GM19328 (cell line): ENCODE data around the gene KRTAP10-9.
"Not testable (repeated sequence)": the region's sequence is repeated elsewhere in the genome, so short reads cannot be mapped to it uniquely, and the experiment has no call there.

Experiments used
- ATAC-seq: cut with Tn5 transposase; IDR thresholded peaks from one replicate; pipeline ENCODE4 v1.9.1; 2021; ENCODE audit warnings: mild to moderate bottlenecking, moderate library complexity; ENCODE audit not compliant: unreplicated experiment

KRTAP10-9 gene

DNA sequence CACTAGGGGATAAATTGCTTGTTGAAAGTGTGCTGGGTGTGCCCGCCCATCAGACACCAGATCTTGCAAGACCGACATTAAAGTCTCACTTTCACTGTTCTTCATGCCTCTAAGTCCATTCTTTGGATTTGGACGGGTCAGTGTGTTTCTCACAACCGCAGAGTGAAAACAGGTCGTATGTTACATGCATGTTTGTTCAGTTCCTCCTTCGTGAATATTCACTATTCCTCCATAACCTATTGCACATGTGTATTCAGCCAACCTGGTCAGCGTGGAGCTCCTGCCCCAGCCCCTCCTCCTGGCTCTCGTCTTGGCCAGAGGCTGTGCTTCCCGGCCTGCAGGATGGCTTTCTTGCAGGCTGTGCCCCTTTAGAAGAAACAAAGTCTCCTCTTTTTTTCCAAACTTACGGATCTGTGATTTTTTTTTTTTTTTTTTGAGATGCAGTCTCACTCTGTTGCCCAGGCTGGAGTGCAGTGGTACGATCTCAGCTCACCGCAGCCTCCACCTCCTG is 32.4 kb upstream of the KRTAP10-9 start:
- no peak for ATAC-seq

GRCh38 chr21:44595524-44595923 is 31.4 kb upstream of the KRTAP10-9 start:
- no peak for ATAC-seq

DNA sequence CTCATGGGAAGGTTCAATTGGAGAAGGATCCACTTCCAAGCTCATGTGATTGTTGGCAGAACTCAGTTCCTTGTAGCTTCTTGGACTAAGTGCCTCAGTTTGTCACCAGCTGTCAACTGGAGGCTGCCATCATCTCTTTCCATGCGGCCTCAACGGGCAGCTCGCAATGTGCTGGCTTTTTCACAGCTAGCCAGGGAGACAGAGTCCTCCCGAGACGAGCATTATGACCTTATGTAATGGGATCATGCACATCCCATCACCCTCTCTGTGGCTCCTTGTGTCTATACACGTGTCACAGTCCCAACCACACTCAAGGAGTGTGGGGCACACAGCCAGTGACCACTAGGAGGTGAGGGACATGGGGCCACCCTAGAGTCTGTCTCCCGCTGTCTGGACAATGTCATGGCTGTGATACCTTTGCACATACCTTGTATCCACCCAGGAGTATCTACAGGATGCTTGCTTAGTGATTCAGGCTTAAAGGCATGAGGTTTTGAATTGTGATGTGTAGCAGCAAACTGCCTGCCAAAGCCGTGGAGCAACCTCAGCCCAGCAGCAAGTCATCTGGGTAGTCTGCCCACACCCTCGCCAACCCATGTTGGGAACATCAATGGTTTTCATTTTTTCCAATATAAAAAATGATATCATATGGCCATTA is 30.7 kb upstream of the KRTAP10-9 start:
- no peak for ATAC-seq

- no peak for ATAC-seq
Observed at GRCh38 chr21:44598061-44598460, 28.8 kb upstream of the KRTAP10-9 start.

- no peak for ATAC-seq
Observed at GRCh38 chr21:44599264-44600029, 27.4 kb upstream of the KRTAP10-9 start.

DNA sequence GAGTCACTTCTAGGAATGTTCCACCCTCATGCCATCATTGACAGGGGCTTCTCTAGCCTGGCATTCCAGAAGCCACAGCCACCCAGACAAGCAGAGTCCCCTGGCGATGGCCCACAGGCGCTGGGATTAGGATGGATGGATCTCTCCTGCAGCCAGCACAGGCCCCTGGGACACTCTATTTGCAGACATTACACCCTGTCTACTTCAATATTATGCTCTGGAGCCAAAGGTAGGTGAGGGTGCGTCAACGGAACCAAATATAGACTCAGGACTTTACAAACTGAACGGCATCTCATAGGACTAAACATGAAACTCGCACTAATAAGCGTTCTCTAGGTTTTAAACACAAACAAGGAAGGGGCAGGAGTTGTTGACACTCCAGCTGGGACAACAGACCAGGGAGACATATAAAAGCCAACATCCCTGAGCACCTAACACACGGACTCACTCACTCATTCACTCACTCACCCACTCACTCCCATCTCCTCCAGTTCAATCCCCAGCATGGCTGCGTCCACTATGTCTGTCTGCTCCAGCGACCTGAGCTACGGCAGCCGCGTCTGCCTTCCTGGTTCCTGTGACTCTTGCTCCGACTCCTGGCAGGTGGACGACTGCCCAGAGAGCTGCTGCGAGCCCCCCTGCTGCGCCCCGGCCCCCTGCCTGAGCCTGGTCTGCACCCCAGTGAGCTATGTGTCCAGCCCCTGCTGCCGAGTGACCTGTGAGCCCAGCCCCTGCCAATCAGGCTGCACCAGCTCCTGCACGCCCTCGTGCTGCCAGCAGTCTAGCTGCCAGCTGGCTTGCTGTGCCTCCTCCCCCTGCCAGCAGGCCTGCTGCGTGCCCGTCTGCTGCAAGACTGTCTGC is 26.5 kb upstream of the KRTAP10-9 start, which contains the start of gene KRTAP10-7:
Gene KRTAP10-7, plus strand, starts transcription at position 480 of the 861 bp plus-strand sequence. Its CDS starts 25 bp downstream, at position 505.
- ATAC-seq: not testable (repeated sequence)

GRCh38 chr21:44601091-44601490 is 25.8 kb upstream of the KRTAP10-9 start:
- not testable (repeated sequence) for ATAC-seq

GRCh38 chr21:44601596-44602462 is 25.1 kb upstream of the KRTAP10-9 start:
- ATAC-seq: no peak

- ATAC-seq: no peak
Observed at GRCh38 chr21:44602463-44602850, 24.4 kb upstream of the KRTAP10-9 start.

- no peak for ATAC-seq
Observed at GRCh38 chr21:44603109-44603875, 23.6 kb upstream of the KRTAP10-9 start.

DNA sequence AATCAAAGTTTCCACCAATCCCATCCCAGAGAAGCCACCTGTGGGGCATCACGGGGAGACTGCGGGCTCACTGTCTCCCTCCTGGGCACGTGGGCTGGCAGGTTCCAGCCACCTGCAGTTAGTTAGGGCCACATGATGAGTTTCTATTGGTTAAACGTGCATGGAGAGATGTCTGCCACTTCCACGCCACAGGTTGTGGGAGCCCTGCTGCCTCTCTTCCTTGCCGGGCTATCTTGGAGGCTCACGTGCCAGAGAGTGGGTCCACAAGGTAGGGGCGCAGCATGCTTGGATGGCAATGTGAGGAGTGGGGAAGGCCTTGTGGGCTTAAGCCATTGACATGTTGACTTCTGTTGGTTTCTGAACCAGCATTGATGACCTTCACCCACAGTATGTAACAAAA is 23.0 kb upstream of the KRTAP10-9 start:
- ATAC-seq: no peak

DNA sequence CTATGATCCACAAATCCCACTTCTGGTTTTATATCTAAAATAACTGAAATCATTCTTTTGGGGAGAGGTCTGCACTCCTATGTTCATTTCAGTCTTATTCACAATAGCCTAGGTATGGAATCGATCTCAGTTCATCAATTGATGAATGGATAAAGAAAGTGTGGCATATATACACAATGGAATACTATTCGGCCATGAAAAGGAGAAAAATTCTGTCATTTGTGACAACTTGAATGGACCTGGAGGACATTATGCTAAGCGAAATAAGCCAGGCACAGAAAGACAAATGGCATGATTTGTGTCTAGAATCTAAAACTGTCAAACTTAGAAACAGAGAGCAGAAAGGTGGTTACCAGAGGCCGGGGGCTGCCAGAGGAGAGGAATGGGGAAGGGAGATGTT is 20.4 kb upstream of the KRTAP10-9 start:
- no peak for ATAC-seq

DNA sequence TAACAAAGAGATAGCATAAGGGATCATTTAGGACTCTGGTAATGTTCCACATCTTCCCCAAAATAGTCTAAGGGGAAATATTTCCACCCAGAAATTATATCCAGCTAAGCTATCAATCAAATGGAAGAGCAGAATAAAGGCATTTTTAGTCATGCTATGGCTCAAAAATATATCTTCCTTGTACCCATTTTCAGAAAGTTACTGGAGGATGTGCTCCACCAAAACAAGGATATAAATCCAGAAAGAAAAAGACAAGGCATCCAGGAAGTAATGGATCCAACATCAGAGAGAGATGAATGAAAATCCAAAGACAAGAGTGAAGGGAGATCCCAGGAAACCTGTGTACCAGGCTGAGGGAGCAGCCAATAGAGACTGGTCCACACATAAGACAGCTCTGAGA is 17.7 kb upstream of the KRTAP10-9 start:
- ATAC-seq: no peak

GRCh38 chr21:44610157-44610843 is 16.6 kb upstream of the KRTAP10-9 start:
- ATAC-seq: not testable (repeated sequence)

DNA sequence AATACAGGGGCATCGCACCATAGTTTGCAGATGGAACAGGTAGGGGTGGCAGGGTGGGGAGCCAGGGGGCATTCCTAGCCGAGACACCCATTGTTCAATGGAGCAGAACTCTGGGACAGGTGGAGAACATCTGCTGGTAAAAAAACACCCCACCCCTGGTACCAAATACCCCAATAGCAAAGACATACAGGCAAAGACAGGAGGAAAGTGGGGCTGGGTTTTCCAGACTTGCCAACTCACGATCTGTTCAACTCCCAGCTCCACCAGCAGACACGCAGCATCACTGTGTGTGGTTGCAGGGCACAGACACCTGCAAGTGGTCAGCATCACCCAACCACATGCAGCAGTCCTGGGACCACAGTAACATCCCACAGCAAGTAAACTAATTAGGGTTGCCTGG is 15.3 kb upstream of the KRTAP10-9 start:
- no peak for ATAC-seq

DNA sequence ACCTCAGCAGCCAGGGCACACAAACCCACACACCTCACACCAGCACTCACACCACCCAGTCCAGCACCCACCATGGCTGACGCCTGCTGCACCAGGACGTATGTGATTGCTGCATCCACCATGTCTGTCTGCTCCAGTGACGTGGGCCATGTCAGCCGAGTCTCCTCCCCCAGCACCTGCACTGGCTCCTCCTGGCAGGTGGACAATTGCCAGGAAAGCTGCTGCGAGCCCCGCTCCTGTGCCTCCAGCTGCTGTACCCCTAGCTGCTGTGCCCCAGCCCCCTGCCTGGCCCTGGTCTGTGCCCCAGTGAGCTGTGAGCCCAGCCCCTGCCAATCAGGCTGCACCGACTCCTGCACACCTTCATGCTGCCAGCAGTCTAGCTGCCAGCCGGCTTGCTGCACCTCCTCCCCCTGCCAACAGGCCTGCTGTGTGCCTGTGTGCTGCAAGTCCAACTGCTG is 14.8 kb upstream of the KRTAP10-9 start, which contains the start of gene KRTAP10-8:
Gene KRTAP10-8, plus strand, starts transcription at position 51 of the 458 bp plus-strand sequence. Its CDS starts 22 bp downstream, at position 73.
- no peak for ATAC-seq

DNA sequence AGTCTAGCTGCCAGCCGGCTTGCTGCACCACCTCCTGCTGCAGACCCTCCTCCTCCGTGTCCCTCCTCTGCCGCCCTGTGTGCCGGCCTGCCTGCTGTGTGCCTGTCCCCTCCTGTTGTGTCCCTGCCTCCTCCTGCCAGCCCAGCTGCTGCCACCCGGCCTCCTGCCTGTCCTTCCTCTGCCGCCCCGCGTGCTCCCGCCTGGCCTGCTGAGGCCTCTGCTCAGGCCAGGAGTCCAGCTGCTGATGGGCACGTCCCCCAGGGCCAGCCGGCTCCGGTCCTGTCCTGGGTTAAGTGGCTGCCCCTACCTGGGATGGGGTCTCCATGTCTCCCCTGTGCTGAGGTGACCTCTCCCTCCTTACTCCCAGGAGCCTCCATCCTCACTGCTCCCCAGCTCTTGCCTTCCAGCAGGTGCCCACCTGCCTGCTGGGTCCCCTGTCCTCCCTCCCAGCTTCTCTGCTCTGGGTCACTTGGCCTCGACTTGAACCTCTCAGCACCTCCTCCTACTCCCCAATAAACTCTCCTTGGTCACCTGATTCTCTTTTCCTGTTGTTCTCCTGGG is 14.1 kb upstream of the KRTAP10-9 start:
- no peak for ATAC-seq
